WTC11 (cell line): ENCODE data around the gene SELENON. TPM values are rescaled to one million over a fixed set of nuclear protein-coding genes. Genes with fewer than 3 reads are reported as not detected.

Source experiments
- ATAC-seq: fragments of 200-7000 bp; cut with Tn5 transposase; 2 replicates; pipeline ENCODE4 v1.10.0; 2021; ENCODE audit warnings: mild to moderate bottlenecking, moderate library complexity
- CTCF ChIA-PET: fragments of 300-600 bp; sonication (Branson Sonifier 250); formaldehyde crosslinking; loops from one replicate; lab custom pipeline; 2021; ENCODE audit warnings: antibody characterized with exemption; lab: Charles Lee
- POLR2A ChIA-PET: fragments of 350-600 bp; sonication (Branson Sonifier 250); formaldehyde crosslinking; loops from one replicate; lab custom pipeline; 2021; ENCODE audit warnings: antibody characterized with exemption; lab: Charles Lee
- DNase-seq: peaks from one replicate; pipeline ENCODE4 v3.0.0; 2021; ENCODE audit warnings: low spot score
- H3K27ac Mint-ChIP-seq: 2 replicates; pipeline ENCODE4 v1.8.0; 2021; ENCODE audit warnings: mixed read lengths
- H3K27me3 Mint-ChIP-seq: 2 replicates; pipeline ENCODE4 v1.8.0; 2021; ENCODE audit warnings: low read depth, mild to moderate bottlenecking, moderate library complexity, mixed read lengths
- H3K36me3 Mint-ChIP-seq: 2 replicates; pipeline ENCODE4 v1.8.0; 2021; ENCODE audit warnings: mixed read lengths
- H3K4me1 Mint-ChIP-seq: 2 replicates; pipeline ENCODE4 v1.8.0; 2022; ENCODE audit warnings: mixed read lengths
- H3K4me3 Mint-ChIP-seq: 2 replicates; pipeline ENCODE4 v1.8.0; 2021; ENCODE audit warnings: mild to moderate bottlenecking, moderate library complexity, mixed read lengths
- H3K9me3 Mint-ChIP-seq: 2 replicates; pipeline ENCODE4 v1.8.0; 2021; ENCODE audit warnings: mixed read lengths
- E2F5 ChIP-seq: sonication (generic); formaldehyde crosslinking; IDR thresholded peaks from 2 replicates; pipeline ENCODE4 v1.8.1; 2022; ENCODE audit warnings: mild to moderate bottlenecking, moderate library complexity, missing genetic modification reagents
- ELF4 ChIP-seq: sonication (generic); formaldehyde crosslinking; IDR thresholded peaks from 2 replicates; pipeline ENCODE4 v1.8.1; 2022; ENCODE audit warnings: low read depth, mild to moderate bottlenecking, moderate library complexity, missing genetic modification reagents
- ESRRA ChIP-seq: sonication (generic); formaldehyde crosslinking; IDR thresholded peaks from 2 replicates; pipeline ENCODE4 v1.8.1; 2022; ENCODE audit warnings: mild to moderate bottlenecking, missing genetic modification reagents, borderline replicate concordance
- ETV6 ChIP-seq: sonication (generic); formaldehyde crosslinking; IDR thresholded peaks from 2 replicates; pipeline ENCODE4 v1.8.1; 2022; ENCODE audit warnings: mild to moderate bottlenecking, missing genetic modification reagents
- FOXJ3 ChIP-seq: sonication (generic); formaldehyde crosslinking; IDR thresholded peaks from 2 replicates; pipeline ENCODE4 v1.9.0; 2021; ENCODE audit warnings: missing genetic modification reagents, mild to moderate bottlenecking, borderline replicate concordance
- GABPB1 ChIP-seq: sonication (generic); formaldehyde crosslinking; IDR thresholded peaks from 2 replicates; pipeline ENCODE4 v1.8.1; 2023; ENCODE audit warnings: mild to moderate bottlenecking, missing genetic modification reagents
- HMGA2 ChIP-seq: fragments of 250-450 bp; sonication (Bioruptor Pico); IDR thresholded peaks from 2 replicates; pipeline ENCODE4 v1.4.0; 2021; ENCODE audit warnings: mild to moderate bottlenecking, moderate library complexity
- MAX ChIP-seq: sonication (generic); formaldehyde crosslinking; IDR thresholded peaks from 2 replicates; pipeline ENCODE4 v1.8.0; 2022; ENCODE audit warnings: mild to moderate bottlenecking, missing genetic modification reagents
- MYBL2 ChIP-seq: sonication (generic); formaldehyde crosslinking; IDR thresholded peaks from 2 replicates; pipeline ENCODE4 v1.8.1; 2023; ENCODE audit warnings: mild to moderate bottlenecking, moderate library complexity, missing genetic modification reagents
- NR3C1 ChIP-seq: sonication (generic); formaldehyde crosslinking; conservative IDR thresholded peaks from 2 replicates; pipeline ENCODE4 v1.8.1; 2023; ENCODE audit warnings: low read depth, mild to moderate bottlenecking, missing genetic modification reagents
- RORB ChIP-seq: fragments of 250-450 bp; sonication (Bioruptor Pico); IDR thresholded peaks from 2 replicates; pipeline ENCODE4 v1.9.0; 2021; ENCODE audit warnings: mild to moderate bottlenecking
- TCF7 ChIP-seq: sonication (generic); formaldehyde crosslinking; IDR thresholded peaks from 2 replicates; pipeline ENCODE4 v1.8.0; 2022; ENCODE audit warnings: mild to moderate bottlenecking, low read depth, missing genetic modification reagents, moderate library complexity
- TEAD1 ChIP-seq: sonication (generic); formaldehyde crosslinking; IDR thresholded peaks from 2 replicates; pipeline ENCODE4 v1.8.0; 2022; ENCODE audit warnings: mild to moderate bottlenecking, missing genetic modification reagents
- ZNF263 ChIP-seq: sonication (generic); formaldehyde crosslinking; IDR thresholded peaks from 2 replicates; pipeline ENCODE4 v1.8.1; 2022; ENCODE audit warnings: low read depth, mild to moderate bottlenecking, moderate library complexity, missing genetic modification reagents
- total RNA-seq: library from RNA; stranded (reverse); gene quantifications from 3 replicates; pipeline ENCODE4 v1.2.3, GENCODE V29; 2021
- TF ChIP-seq, protein P1 (sequence below): fragments of 250-450 bp; sonication (Bioruptor Pico); conservative IDR thresholded peaks from 2 replicates; pipeline ENCODE4 v1.9.0; 2021; ENCODE audit warnings: mild to moderate bottlenecking
- TF ChIP-seq, protein P2 (sequence below): fragments of 250-450 bp; sonication (Bioruptor Pico); IDR thresholded peaks from 2 replicates; pipeline ENCODE4 v1.8.0; 2021; ENCODE audit warnings: mild to moderate bottlenecking
- TF ChIP-seq, protein P3 (sequence below): fragments of 250-450 bp; sonication (Bioruptor Pico); IDR thresholded peaks from 2 replicates; pipeline ENCODE4 v2.1.2; 2022; ENCODE audit warnings: mild to moderate bottlenecking, moderate library complexity
- TF ChIP-seq, protein P4 (sequence below): fragments of 250-450 bp; sonication (Bioruptor Pico); IDR thresholded peaks from 2 replicates; pipeline ENCODE4 v1.9.0; 2021; ENCODE audit warnings: moderate library complexity, mild to moderate bottlenecking, inconsistent platforms, borderline replicate concordance
- TF ChIP-seq, protein P5 (sequence below): sonication (generic); formaldehyde crosslinking; IDR thresholded peaks from 2 replicates; pipeline ENCODE4 v1.8.0; 2022; ENCODE audit warnings: mild to moderate bottlenecking, missing genetic modification reagents

SELENON gene
- total RNA-seq, 1 experiment from 2014 or later, result 80.2 TPM

GRCh38 chr1:25769625-25770383 is 30.2 kb upstream of the SELENON start:
- ATAC-seq (no peak), DNase-seq (no peak)
- H3K4me3 Mint-ChIP-seq, result no peak overlapping the region
- no peak overlapping the region for H3K27ac Mint-ChIP-seq
- no peaks in the 10 kb centered on the region; the same call in 1 of the 2 replicates for H3K27me3 Mint-ChIP-seq
- ChIA-PET POLR2A (no interaction called here), CTCF (interaction anchor here (0.9 kb wide), 1 partner anchor 28 kb away, joined by 4 read pairs; no protein-coding TSS in a partner anchor)
- TF ChIP-seq FOXJ3 (no peak), TEAD1 (CRISPR knock-in tag) (no peak), MAX (CRISPR knock-in tag) (no peak), E2F5 (CRISPR knock-in tag) (no peak), ETV6 (CRISPR knock-in tag) (no peak), TCF7 (CRISPR knock-in tag) (no peak), ESRRA (CRISPR knock-in tag) (no peak), HMGA2 (CRISPR knock-in tag) (no peak), NR3C1 (CRISPR knock-in tag) (no peak), ELF4 (CRISPR knock-in tag) (no peak), RORB (CRISPR knock-in tag) (no peak), GABPB1 (CRISPR knock-in tag) (no peak), MYBL2 (CRISPR knock-in tag) (no peak), ZNF263 (no peak)
- TF ChIP-seq, protein P1, sequence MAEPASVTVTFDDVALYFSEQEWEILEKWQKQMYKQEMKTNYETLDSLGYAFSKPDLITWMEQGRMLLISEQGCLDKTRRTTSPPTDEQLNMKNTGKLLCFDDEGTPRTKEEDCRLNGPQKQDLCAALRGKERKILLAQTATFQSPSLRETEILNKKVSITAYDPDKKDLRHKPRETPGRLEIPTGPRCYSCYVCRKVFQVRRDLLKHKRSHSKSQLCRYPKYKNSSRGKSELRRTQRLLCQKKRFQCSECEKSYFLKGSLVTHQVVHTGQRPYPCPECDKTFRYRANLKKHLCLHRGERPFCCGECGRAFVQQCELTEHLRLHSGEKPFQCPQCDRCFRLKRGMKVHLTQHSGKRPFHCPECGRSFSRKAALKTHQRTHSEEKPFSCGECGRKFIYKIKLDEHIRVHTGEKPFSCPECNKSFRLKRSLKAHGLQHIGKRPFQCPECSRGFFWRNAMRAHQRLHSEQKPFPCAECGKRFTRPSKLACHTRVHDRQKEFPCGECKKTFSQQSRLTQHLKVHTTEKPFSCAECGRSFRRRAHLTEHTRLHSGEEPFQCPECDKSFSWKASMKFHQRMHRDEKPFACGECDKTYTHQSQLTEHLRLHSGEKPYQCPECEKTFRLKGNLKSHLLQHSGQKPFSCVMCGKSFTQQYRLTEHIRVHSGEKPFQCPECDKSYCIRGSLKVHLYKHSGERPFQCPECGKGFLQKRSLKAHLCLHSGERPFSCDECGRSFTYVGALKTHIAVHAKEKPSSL (CRISPR knock-in tag), result no peak
- TF ChIP-seq, protein P2, sequence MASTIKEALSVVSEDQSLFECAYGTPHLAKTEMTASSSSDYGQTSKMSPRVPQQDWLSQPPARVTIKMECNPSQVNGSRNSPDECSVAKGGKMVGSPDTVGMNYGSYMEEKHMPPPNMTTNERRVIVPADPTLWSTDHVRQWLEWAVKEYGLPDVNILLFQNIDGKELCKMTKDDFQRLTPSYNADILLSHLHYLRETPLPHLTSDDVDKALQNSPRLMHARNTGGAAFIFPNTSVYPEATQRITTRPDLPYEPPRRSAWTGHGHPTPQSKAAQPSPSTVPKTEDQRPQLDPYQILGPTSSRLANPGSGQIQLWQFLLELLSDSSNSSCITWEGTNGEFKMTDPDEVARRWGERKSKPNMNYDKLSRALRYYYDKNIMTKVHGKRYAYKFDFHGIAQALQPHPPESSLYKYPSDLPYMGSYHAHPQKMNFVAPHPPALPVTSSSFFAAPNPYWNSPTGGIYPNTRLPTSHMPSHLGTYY, result no peak
- TF ChIP-seq, protein P3, sequence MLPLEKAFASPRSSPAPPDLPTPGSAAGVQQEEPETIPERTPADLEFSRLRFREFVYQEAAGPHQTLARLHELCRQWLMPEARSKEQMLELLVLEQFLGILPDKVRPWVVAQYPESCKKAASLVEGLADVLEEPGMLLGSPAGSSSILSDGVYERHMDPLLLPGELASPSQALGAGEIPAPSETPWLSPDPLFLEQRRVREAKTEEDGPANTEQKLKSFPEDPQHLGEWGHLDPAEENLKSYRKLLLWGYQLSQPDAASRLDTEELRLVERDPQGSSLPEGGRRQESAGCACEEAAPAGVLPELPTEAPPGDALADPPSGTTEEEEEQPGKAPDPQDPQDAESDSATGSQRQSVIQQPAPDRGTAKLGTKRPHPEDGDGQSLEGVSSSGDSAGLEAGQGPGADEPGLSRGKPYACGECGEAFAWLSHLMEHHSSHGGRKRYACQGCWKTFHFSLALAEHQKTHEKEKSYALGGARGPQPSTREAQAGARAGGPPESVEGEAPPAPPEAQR (CRISPR knock-in tag), result no peak
- TF ChIP-seq, protein P4, sequence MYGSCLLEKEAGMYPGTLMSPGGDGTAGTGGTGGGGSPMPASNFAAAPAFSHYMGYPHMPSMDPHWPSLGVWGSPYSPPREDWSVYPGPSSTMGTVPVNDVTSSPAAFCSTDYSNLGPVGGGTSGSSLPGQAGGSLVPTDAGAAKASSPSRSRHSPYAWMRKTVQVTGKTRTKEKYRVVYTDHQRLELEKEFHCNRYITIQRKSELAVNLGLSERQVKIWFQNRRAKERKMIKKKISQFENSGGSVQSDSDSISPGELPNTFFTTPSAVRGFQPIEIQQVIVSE (CRISPR knock-in tag), result no peak
- TF ChIP-seq, protein P5, sequence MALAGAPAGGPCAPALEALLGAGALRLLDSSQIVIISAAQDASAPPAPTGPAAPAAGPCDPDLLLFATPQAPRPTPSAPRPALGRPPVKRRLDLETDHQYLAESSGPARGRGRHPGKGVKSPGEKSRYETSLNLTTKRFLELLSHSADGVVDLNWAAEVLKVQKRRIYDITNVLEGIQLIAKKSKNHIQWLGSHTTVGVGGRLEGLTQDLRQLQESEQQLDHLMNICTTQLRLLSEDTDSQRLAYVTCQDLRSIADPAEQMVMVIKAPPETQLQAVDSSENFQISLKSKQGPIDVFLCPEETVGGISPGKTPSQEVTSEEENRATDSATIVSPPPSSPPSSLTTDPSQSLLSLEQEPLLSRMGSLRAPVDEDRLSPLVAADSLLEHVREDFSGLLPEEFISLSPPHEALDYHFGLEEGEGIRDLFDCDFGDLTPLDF (CRISPR knock-in tag), result no peak
- no peaks in the 10 kb centered on the region for H3K9me3 Mint-ChIP-seq
- H3K4me1 Mint-ChIP-seq, result peaks cover 48% of the 10 kb centered on the region
- no peaks in the 10 kb centered on the region for H3K36me3 Mint-ChIP-seq
